Activated naive CD4-positive, alpha-beta T cell treated with anti-CD3 and anti-CD28 coated beads, Interleukin-2, amount 50 U/mL, for 16 hours (primary cell): ENCODE results near the gene ACO2.
"Not testable (repeated sequence)": the region's sequence is repeated elsewhere in the genome, so short reads cannot be mapped to it uniquely, and the experiment has no call there.

Experiments used
- DNase-seq: peaks from one replicate; pipeline ENCODE4 v3.0.0-alpha.2; 2020

The ACO2 gene

DNA sequence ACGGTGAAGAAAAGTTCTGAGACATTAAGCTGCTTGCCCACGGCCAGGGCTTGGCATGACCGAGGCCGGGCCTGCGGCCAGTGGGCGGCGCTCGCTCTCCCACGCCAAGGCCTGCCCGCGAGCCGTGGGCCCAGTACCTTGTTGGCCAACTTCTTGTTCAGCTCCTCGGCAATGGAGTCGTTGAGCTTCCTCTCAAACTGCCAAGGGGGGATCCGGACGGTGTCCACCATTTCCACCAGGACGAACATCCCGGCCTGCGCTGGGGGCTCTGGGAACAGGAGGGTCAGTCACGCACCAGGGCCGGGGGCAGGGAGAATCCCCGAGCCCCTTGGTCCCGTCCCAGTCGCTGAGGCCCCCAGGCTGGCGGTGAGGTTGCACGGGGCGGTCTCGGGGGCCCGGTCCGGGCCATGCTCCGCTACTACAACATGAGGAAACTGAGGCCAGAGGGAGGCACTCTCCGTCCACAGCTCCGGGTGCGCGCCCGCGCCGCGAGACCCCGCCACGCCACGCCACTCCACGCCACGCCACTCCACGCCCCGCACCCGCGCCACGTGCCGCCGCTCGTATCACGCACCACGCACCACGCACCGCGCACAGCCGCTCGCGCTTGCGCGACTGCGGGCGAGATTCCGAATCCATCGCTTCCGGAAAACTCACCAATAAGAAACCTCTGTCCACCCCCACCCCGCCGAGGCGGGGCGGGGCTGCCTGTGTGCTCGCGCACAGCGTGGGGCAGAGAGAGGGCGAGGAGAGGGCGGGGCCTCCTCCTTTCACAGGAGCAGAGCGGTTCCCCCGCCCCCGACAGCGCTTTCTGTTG lies 75.1 kb downstream of the ACO2 start, which contains the start of gene POLR3H:
Gene POLR3H (minus strand): TSS at position 617 of the 817 bp plus-strand sequence. CDS start 369 bp downstream, at position 248.
- DNase-seq = peak; percentile 98

DNA sequence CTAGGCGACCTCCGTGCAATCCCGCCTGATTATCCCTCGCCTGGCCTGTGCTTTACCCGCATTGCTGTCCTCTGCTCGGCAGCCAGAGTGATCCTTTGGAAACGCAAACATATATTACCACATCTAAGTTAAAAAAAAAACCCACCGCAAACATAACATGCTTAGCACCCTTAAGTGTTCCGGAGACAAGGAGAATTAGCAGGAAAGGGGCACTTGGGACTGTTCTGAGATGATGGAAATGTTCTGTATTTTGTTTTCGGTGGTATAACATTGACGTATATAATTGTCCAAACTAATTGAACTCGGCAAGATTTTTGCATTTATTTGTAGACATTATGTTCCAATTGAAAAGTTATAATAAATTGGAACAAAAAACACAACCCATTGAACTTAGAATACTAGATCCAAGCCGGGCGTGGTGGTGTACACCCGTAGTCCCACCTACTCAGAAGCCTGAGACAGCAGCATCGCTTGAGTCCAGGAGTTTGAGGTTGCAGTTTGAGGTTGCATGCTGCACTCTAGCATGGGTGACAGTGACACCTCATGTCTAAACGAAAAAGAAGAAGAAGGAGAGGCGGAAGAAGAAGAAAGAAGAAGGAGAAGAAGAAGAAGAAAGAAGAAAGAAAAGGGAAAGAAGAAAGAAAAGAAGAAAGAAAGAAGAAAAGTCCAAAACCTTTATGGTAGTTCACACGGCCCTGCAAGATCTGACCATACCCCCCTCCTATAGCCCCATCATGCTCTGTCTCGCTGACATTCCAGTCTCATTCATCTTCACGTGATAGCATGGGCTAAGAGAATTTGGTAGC lies 76.0 kb downstream of the ACO2 start:
- no peak for DNase-seq

GRCh38 chr22:41548830-41549211 lies 79.9 kb downstream of the ACO2 start:
- DNase-seq = no peak

GRCh38 chr22:41550952-41551491 lies 82.1 kb downstream of the ACO2 start:
- DNase-seq = no peak

- no peak for DNase-seq
Measured at GRCh38 chr22:41551877-41552582, 83.1 kb downstream of the ACO2 start.

DNA sequence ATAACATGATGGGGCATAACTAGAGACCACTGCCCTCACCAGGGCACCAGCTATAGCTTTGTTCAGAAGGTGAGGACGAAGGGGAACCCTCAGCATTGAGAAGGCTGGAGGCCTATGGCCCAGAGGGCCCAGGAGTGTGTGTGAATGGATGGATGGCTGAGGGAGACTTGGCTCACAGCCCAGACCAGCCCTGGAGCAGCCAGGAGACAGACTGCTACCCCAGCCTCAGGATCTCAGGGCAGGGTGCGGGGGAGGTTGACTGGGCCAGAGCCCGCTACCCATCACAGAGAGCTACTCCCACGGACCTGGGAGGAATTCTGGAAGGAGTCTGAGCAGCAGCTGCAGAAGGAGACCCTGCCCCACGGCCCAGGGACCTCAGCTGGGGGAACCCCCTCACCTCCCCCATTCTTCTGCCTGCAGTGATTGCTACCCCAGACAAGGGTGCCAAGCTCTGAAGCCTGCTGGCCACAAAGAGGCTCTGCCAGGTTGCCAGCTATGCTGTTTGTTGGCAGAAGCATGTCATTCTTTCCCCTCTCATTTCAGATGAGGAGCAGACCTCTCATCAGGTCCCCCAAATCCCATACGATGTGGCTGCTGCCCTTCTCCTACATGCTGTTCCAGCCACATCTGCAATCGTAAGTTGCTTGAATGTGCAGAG lies 86.5 kb downstream of the ACO2 start:
- no peak for DNase-seq

DNA sequence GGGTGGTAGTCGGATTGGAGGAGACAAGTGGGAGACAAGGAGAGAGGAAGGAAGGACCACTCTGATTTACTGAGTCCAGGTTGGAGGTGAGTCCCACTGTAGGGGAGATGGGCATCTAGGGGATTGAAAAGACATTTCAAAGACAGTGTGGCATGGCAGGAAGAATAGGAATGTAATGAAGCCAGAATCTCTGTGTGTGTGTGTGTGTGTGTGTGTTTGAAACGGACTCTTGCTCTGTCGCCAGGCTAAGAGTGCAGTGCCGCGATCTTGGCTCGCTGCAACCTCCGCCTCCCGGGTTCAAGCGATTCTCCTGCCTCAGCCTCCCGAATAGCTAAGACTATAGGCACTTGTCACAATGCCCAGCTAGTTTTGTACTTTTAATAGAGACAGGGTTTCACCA lies 87.6 kb downstream of the ACO2 start:
- no peak for DNase-seq

DNA sequence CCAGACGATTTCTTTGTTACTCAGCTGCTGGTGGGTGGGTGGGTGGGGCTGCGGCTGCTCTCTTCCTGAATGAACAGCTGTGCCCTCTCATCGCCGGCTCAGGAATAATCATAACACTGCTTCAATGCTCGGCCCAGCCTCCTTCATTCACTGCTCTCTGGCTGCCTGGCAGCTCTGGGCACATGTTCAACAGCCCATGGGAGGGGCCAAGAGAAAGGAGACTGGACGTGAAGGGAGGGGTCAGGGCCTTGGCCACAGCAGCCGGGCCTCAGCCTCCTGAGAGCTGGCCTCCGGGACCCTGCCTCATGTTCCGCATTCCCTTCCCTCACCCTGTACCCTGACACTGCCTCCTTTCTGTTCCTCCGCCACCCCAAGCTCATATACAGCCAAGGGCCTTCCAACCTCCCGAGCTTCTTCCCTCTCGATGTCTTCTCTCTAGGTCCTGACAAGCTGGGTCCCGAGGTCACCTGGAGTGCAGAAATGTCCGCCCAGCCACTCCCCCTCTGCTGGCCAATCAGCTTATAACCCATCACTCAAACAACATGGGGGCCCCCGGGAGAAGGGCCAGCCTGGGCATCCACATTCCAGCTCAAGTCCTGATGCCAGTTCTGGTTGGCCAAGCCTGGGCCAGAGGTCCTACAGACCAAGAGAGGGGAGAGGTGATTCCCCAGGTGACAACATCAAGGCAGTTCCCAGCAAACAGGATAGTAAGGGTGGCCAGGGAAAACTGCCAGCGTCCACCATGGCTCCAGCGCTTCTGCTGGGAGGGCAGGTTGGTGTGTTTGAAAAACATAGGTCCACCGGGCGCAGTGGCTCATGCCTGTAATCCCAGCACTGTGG lies 88.7 kb downstream of the ACO2 start:
- DNase-seq = peak; percentile 22

DNA sequence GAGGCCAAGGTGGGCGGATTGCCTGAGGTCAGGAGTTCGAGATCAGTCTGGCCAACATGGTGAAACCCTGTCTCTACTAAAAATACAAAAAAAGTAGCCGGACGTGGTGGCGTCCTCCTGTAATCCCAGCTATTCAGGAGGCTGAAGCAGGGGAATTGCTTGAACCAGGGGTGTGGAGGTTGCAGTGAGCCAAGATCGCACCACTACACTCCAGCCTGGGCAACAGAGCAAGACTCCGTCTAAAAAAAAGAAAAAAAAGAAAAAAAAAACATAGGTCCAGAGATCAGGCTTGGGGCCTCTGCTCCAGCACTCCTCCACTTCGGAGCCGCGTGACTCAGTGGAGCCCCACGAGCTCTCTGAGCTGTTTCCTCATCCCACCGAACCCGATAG lies 89.3 kb downstream of the ACO2 start:
- DNase-seq = not testable (repeated sequence)

DNA sequence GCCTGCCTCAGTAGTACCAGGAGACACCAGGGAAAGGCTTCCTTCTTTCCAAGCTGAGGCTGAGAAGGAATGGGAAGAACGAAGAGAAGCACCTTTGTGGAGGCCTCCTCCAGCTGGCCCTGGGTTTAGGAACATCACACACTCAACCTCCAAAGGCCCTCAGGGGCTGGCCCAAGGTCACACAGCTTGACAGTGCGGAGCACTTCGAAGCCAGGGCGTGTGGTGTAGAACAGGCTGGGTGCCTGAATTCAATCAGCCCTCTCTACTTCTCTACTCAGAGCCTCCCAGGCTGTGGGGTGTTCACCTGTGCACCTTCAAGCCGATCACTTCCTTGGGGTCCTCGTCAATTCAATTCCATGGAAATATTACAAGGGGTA lies 91.2 kb downstream of the ACO2 start:
- DNase-seq = no peak

- no peak for DNase-seq
Measured at GRCh38 chr22:41561335-41561734, 92.4 kb downstream of the ACO2 start.

DNA sequence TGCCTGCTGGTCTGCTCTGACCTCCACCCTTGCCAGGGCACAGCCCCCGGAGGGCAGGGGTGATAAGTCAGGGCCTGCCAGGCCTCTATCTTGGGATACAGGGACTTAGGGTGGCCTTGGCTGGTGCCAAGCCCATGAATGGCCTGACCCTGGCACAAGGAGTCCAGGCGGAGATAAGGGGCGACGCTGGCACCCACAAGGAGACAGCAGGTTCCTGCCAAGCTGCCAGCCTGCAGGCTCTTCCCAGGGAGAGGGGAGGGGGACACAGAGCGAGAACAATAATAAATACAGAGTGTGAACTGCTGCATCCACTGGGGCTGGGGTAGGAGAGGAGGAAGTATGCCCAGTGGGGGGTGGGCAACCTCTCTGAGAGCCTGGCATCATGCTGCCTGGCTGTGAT lies 92.9 kb downstream of the ACO2 start:
- DNase-seq = no peak

DNA sequence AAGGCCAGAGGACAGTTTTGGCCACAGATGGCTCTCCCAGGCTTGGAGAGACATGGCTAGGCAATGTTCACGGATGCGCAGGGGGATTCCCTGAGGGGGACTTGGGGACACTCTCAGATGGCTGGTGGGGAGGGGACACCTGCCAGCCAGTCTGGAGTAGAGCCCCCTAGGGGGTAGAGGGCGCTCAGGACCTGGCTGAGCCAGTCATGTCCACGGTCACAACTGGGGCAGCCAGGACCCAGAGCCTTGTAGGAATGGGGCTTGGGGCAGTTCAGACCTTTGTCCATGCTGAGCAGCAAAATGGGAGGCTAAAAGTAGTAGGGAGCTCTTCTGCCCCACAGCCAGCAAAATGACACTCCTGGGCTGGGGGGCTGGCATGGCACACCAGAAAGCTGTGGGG lies 93.5 kb downstream of the ACO2 start:
- DNase-seq = no peak

GRCh38 chr22:41563051-41563711 lies 94.3 kb downstream of the ACO2 start:
- DNase-seq = no peak

DNA sequence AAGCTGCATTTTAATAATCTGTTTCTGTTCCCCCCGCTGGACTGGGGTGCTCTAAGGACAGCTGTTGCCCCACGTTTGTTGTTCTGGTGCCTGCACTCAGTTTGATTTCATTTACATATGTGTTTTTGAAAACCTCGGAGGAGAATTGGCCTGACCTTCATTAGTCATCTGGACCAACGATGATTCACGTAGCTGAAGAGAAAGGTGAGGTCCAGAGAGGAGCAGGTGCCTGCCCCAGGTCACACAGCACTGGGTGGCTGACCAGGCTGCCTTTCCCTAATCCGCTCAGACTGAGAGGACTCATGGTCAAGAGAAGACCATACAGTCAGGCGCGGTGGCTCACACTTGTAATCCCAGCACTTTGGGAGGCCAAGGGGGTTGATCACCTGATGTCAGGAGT lies 95.6 kb downstream of the ACO2 start:
- no peak for DNase-seq

GRCh38 chr22:41565403-41566054 lies 96.6 kb downstream of the ACO2 start:
- DNase-seq = no peak

- no peak for DNase-seq
Measured at GRCh38 chr22:41567512-41567768, 98.5 kb downstream of the ACO2 start.

GRCh38 chr22:41568811-41569210 lies 99.9 kb downstream of the ACO2 start:
- DNase-seq = no peak

GRCh38 chr22:41570221-41570620 lies 101.3 kb downstream of the ACO2 start:
- DNase-seq = no peak

- no peak for DNase-seq
Measured at GRCh38 chr22:41571786-41572185, 102.9 kb downstream of the ACO2 start.

GRCh38 chr22:41572305-41572704 lies 103.4 kb downstream of the ACO2 start:
- not testable (repeated sequence) for DNase-seq
